Sigmoid colon (tissue), 7 donors: Measurements from ENCODE around the gene NTRK3. TPM values are rescaled to one million over a fixed set of nuclear protein-coding genes. Genes with fewer than 3 reads are reported as not detected.

Experiments
- DNase-seq: peaks from one replicate; pipeline ENCODE4 v3.0.0-alpha.2; 2019
- H3K27ac ChIP-seq, 4 donors: fragments of 200-600 bp; sonication (generic); one replicate each; pipeline ENCODE4 v1.5.1; 2016 to 2019; ENCODE audit warnings: mild to moderate bottlenecking in 1 of 4
- H3K27me3 ChIP-seq, 3 donors: fragments of 200-600 bp; sonication (generic); one replicate each; pipeline ENCODE4 v1.5.1; 2019; ENCODE audit warnings: mild to moderate bottlenecking in 1 of 3
- H3K36me3 ChIP-seq, 4 donors: fragments of 200-600 bp; sonication (generic); one replicate each; pipeline ENCODE4 v1.5.1; 2016 to 2019
- H3K4me1 ChIP-seq, 4 donors: fragments of 200-600 bp; sonication (generic); one replicate each; pipeline ENCODE4 v1.5.1; 2017 to 2019
- H3K4me3 ChIP-seq, 4 donors: fragments of 200-600 bp; sonication (generic); one replicate each; pipeline ENCODE4 v1.5.1; 2017 to 2019; ENCODE audit warnings: mild to moderate bottlenecking in 2 of 4, moderate library complexity in 1 of 4
- H3K9me3 ChIP-seq, 4 donors: fragments of 200-600 bp in 3 of 4; sonication (generic) in 3 of 4; one replicate each; pipeline versions ENCODE4 v1.5.1 to v1.6.1; 2013 to 2019
- CTCF ChIP-seq, 4 experiments: fragments of 450-650 bp in 3 of 4; fragments of 200-600 bp in 1 of 4; IDR thresholded peaks; one replicate each; pipeline ENCODE4 v1.5.1; 2016 to 2019; ENCODE audit warnings: antibody characterized with exemption in 4 of 4, mild to moderate bottlenecking in 3 of 4, moderate library complexity in 2 of 4
- EP300 ChIP-seq, 4 donors: sonication (generic); formaldehyde crosslinking; IDR thresholded peaks; one replicate each; pipeline ENCODE4 v1.6.1; 2017; ENCODE audit warnings: antibody characterized with exemption in 4 of 4
- POLR2A ChIP-seq, 2 donors: fragments of 450-650 bp; IDR thresholded peaks; one replicate each; pipeline ENCODE4 v1.6.1; 2016; ENCODE audit warnings: antibody characterized with exemption in 2 of 2, mild to moderate bottlenecking in 2 of 2, moderate library complexity in 2 of 2
- POLR2AphosphoS5 ChIP-seq, 4 donors: sonication (generic); formaldehyde crosslinking; IDR thresholded peaks; one replicate each; pipeline ENCODE4 v1.6.1; 2017; ENCODE audit warnings: antibody characterized with exemption in 4 of 4
- WGBS, 2 donors: extraction: QIAGEN DNeasy Blood & Tissue Kit; methylation state at CpG; one replicate each; pipeline ENCODE4 v1.1.7; 2013; 5-methylcytosine and 5-hydroxymethylcytosine counted together
- intact Hi-C: fragments of 100-400 bp; cut with DNase I; formaldehyde crosslinking; loops from one replicate; pipeline ENCODE4 v1.15.1; 2023
- polyA plus RNA-seq, 3 donors: library from polyadenylated mRNA; stranded (reverse); fragments of 200-250 nt; gene quantifications; one replicate each; pipeline ENCODE4 v1.2.3, GENCODE V29; 2013
- total RNA-seq, 4 donors: library from RNA; depleted of rRNA; stranded (reverse); fragments of >200 nt; gene quantifications; one replicate each; pipeline ENCODE4 v1.1.0, GENCODE V29; 2016
- donor health status: healthy with polysubstance abuse.
- donor health status: Bipolar disorder and iron deficiency.
- donor health status: healthy.

NTRK3 gene
- total and polyA plus RNA-seq, 7 donors, result 1.1 to 13.0 (median 3.6) TPM; not detected in 2

DNA sequence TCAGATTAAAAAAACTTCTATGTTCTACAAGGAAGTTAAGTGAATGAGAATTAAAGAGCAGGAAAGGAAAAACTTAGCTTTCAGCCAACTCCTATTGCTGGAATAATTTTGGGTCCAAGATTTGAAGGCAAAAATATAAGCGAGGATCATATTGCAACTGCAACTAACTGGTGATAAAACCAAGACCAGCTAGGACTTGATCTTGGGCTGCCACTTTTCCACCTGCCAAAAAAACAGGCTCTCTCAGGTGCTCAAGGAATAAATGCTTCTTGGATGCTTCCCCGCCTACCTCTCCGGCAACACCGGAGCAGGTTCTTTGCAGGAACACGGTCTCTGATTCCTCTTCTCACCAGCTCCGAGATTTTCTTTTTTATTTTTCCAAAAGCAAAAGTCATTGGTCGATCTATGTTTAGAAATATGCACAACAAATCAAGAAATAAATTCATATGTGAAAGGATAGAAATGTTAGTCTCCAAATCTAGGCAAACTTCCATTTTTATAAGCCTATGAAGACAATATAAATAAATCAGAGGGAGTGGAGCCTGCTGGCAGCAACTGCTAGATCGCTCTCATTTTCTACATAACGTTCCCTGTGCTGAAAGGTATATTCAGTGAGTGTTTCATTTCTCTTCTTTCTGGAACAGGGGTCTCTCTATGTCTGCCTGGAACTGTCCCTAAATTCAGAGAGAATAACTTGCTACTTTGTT, 241.9 kb downstream of the NTRK3 start:
- Histone ChIP-seq H3K27ac (peak overlapping the region in 1 of 4 donors; percentile 28), H3K4me3 (no peak overlapping the region), H3K36me3 (no peaks in the 10 kb centered on the region), H3K27me3 (no peaks in the 10 kb centered on the region), H3K9me3 (no peaks in the 10 kb centered on the region), H3K4me1 (peaks cover 0 to 5% (median 0%) of the 10 kb centered on the region in 4 donors)
- TF ChIP-seq POLR2A (IDR thresholded peaks at IDR 0.05) (no peak), EP300 (IDR thresholded peaks at IDR 0.05) (no peak), CTCF (IDR thresholded peaks at IDR 0.05) (no peak), POLR2AphosphoS5 (IDR thresholded peaks at IDR 0.05) (no peak)
- intact Hi-C loops, result no loop called here
- 80 to 81% methylated on average over 9 of the region's 9 CpGs for WGBS, 2 donors
- no peak for DNase-seq

GRCh38 chr15:88013111-88013510, 243.4 kb downstream of the NTRK3 start:
- TF ChIP-seq POLR2AphosphoS5 (IDR thresholded peaks at IDR 0.05) (no peak), POLR2A (IDR thresholded peaks at IDR 0.05) (no peak), EP300 (IDR thresholded peaks at IDR 0.05) (no peak), CTCF (IDR thresholded peaks at IDR 0.05) (no peak)
- 82 to 88% methylated on average over 7 of the region's 8 CpGs for WGBS, 2 donors
- no peak overlapping the region for H3K27ac ChIP-seq
- no peaks in the 10 kb centered on the region for H3K9me3 ChIP-seq
- no peak for DNase-seq
- H3K4me1 ChIP-seq, result peaks cover 0 to 5% (median 0%) of the 10 kb centered on the region in 4 donors
- H3K27me3 ChIP-seq, result no peaks in the 10 kb centered on the region
- intact Hi-C loops, result no loop called here
- H3K4me3 ChIP-seq, result no peak overlapping the region
- no peaks in the 10 kb centered on the region for H3K36me3 ChIP-seq

- H3K27ac ChIP-seq, result no peak overlapping the region
- intact Hi-C loops, result no loop called here
- no peaks in the 10 kb centered on the region for H3K9me3 ChIP-seq
- H3K27me3 ChIP-seq, result no peaks in the 10 kb centered on the region
- peaks cover 0 to 5% (median 0%) of the 10 kb centered on the region in 4 donors for H3K4me1 ChIP-seq
- no peak for DNase-seq
- H3K4me3 ChIP-seq, result no peak overlapping the region
- no peaks in the 10 kb centered on the region for H3K36me3 ChIP-seq
- no peak for TF ChIP-seq POLR2A (IDR thresholded peaks at IDR 0.05)
- no peak for TF ChIP-seq CTCF (IDR thresholded peaks at IDR 0.05)
- no peak for TF ChIP-seq POLR2AphosphoS5 (IDR thresholded peaks at IDR 0.05)
- TF ChIP-seq EP300 (IDR thresholded peaks at IDR 0.05), result no peak
- WGBS, 2 donors, result 83 to 87% methylated on average over 7 of the region's 7 CpGs
Measured at GRCh38 chr15:88012688-88013087, 243.9 kb downstream of the NTRK3 start.

DNA sequence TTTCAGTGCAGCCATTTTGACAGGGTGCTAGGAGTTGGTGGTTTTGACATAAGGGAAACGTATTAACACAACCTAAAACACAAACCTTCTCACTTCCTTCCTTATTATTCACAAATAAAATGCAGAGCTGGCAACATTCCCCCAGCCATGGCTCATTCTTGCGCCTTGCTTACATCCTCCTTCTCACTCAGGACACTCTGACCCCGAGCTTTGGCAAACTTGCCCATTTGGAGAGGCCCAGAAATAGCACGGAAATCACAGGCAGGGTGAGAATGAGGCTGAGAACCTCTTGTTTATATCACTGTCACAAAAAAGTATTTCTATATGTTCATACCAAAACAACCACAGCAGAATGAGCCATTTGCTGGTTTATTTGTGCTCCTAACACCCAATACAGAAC, 244.3 kb downstream of the NTRK3 start:
- DNase-seq, result no peak
- Histone ChIP-seq H3K4me1 (peaks cover 0 to 5% (median 0%) of the 10 kb centered on the region in 4 donors), H3K27ac (no peak overlapping the region), H3K4me3 (no peak overlapping the region), H3K27me3 (no peaks in the 10 kb centered on the region), H3K9me3 (no peaks in the 10 kb centered on the region), H3K36me3 (no peaks in the 10 kb centered on the region)
- 38 to 49% methylated on average over 4 of the region's 4 CpGs for WGBS, 2 donors
- no peak for TF ChIP-seq CTCF (IDR thresholded peaks at IDR 0.05)
- TF ChIP-seq EP300 (IDR thresholded peaks at IDR 0.05), result no peak
- no peak for TF ChIP-seq POLR2A (IDR thresholded peaks at IDR 0.05)
- TF ChIP-seq POLR2AphosphoS5 (IDR thresholded peaks at IDR 0.05), result no peak
- intact Hi-C loops, result no loop called here

DNA sequence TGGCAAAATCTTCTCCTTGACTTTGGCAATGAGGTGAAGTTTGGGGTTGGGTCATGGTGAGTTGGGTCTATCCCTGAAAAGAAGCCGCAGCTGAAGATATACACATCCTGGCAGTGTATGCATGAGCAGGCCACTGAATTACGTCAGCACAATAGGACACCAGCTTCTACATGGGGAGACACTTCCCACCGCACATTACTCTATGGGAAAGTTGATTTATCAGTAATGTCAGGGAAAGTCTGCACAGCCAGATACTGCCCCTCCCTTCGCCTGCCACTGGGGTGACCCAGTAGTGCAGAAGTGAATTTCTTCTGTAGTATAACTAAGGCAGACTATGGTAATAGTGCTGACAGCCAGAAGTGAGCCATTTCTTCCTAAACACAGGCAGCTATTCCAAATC, 245.0 kb downstream of the NTRK3 start:
- no peak overlapping the region for H3K4me3 ChIP-seq
- no peak for DNase-seq
- intact Hi-C loops, result no loop called here
- no peaks in the 10 kb centered on the region for H3K36me3 ChIP-seq
- TF ChIP-seq POLR2A (IDR thresholded peaks at IDR 0.05), result no peak
- TF ChIP-seq CTCF (IDR thresholded peaks at IDR 0.05), result no peak
- TF ChIP-seq POLR2AphosphoS5 (IDR thresholded peaks at IDR 0.05), result no peak
- no peak for TF ChIP-seq EP300 (IDR thresholded peaks at IDR 0.05)
- peaks cover 0 to 5% (median 0%) of the 10 kb centered on the region in 4 donors for H3K4me1 ChIP-seq
- H3K9me3 ChIP-seq, result no peaks in the 10 kb centered on the region
- 88 to 95% methylated on average over 4 of the region's 4 CpGs for WGBS, 2 donors
- H3K27me3 ChIP-seq, result no peaks in the 10 kb centered on the region
- no peak overlapping the region for H3K27ac ChIP-seq
